ENCODE data around the gene IMPDH1.

DNA sequence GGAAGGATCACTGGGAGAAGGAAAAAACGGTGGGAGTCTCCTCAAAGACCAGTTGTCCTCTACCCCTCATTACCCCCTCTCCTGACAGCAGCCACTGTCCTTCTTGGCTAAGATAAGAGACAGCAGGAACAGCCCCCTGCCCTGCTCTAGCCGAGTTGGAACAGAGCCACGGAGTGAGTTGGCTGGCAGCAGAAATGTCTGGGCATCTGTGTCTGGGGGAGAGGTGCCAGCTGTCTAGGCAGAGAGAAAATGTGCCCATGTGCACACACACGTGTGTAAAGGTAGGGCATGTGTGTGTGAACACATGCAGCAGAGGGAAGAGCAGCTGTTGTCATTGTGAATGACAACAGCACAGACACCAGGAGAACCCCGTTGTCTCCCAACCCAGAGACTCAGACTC lies 36.5 kb upstream of the IMPDH1 start:
- TF ChIP-seq, protein P1, sequence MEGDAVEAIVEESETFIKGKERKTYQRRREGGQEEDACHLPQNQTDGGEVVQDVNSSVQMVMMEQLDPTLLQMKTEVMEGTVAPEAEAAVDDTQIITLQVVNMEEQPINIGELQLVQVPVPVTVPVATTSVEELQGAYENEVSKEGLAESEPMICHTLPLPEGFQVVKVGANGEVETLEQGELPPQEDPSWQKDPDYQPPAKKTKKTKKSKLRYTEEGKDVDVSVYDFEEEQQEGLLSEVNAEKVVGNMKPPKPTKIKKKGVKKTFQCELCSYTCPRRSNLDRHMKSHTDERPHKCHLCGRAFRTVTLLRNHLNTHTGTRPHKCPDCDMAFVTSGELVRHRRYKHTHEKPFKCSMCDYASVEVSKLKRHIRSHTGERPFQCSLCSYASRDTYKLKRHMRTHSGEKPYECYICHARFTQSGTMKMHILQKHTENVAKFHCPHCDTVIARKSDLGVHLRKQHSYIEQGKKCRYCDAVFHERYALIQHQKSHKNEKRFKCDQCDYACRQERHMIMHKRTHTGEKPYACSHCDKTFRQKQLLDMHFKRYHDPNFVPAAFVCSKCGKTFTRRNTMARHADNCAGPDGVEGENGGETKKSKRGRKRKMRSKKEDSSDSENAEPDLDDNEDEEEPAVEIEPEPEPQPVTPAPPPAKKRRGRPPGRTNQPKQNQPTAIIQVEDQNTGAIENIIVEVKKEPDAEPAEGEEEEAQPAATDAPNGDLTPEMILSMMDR (IDR thresholded peaks at IDR 0.05) = no peak
- no peak for TF ChIP-seq EZH2 (IDR thresholded peaks at IDR 0.05; ENCODE audit: borderline replicate concordance, insufficient read depth, low read depth, low read length, poor library complexity, severe bottlenecking)

Data from B cell (primary cell).